ENCODE data around the gene GDF2. TPM values are rescaled to one million over a fixed set of nuclear protein-coding genes. Genes with fewer than 3 reads are reported as not detected.

Gene GDF2
- total RNA-seq, 1 donor from 2014 or later, result 0.21 TPM

DNA sequence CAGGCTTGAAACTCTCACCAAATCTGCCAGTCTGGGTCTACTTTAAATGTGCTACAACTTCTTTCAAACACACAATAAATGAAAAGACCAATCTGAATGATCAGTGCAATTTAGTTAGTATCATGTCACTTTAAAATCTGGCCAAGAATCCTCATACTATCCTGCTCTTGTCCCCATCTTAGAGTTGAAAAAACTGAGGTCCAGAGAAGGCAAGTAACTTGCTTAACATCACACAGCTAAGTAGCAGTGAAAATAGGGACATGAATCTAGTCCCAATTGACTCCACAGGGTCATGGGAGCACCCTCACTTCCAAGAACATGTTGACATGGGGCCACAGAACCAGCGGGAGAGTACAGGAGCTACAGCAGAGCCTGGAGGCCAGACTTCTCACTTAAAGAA lies 25.3 kb upstream of the GDF2 start:
- DNase-seq (ENCODE audit: low spot score in 2 of 2), result peak in 1 of 2 donors; percentile 49
- TF ChIP-seq, protein P1, sequence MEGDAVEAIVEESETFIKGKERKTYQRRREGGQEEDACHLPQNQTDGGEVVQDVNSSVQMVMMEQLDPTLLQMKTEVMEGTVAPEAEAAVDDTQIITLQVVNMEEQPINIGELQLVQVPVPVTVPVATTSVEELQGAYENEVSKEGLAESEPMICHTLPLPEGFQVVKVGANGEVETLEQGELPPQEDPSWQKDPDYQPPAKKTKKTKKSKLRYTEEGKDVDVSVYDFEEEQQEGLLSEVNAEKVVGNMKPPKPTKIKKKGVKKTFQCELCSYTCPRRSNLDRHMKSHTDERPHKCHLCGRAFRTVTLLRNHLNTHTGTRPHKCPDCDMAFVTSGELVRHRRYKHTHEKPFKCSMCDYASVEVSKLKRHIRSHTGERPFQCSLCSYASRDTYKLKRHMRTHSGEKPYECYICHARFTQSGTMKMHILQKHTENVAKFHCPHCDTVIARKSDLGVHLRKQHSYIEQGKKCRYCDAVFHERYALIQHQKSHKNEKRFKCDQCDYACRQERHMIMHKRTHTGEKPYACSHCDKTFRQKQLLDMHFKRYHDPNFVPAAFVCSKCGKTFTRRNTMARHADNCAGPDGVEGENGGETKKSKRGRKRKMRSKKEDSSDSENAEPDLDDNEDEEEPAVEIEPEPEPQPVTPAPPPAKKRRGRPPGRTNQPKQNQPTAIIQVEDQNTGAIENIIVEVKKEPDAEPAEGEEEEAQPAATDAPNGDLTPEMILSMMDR (IDR thresholded peaks at IDR 0.05), result no peak
- Histone ChIP-seq H3K4me3 (no peak overlapping the region), H3K4me1 (peaks cover 0 to 28% of the 10 kb centered on the region in 2 donors), H3K27me3 (no peaks in the 10 kb centered on the region), H3K9me3 (no peaks in the 10 kb centered on the region), H3K36me3 (no peaks in the 10 kb centered on the region), H3K27ac (no peak overlapping the region)
- intact Hi-C loops (cut with DNase I), result loop anchor here (5.0 kb wide), 1 partner anchor 130 kb away; no protein-coding TSS in a partner anchor

DNA sequence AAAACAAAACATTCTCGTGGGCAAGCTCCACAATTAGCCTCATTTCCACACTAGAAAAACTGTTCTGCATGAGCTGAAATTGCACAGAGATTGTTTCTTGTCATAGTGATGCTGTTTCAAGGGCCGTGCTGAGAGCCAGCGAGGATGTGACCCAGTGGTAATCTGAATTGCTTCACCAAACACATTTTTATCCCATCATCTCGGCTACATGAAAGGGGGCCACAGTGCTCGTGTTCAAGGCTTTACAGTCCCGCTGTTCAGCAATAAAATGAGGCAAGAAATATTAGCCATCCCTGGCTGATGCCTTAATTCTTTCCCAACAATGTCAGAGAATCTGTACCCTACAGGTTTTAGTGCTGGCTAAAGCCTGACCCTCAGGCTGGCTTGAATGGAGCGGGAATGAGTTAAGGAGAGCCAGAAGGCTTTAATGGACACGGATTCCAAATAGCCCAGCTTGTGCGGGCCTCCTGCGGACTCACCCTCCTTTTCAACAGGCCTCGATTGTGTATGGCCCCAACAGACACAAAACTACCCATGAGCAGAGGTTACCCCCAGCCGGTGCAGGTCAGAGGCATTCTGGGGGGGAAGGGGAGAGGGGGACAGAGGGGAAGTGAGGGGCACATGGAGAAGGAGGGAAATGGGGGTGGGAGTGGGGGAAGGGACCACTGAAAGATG lies 24.3 kb upstream of the GDF2 start:
- Histone ChIP-seq H3K4me1 (peaks cover 0 to 31% of the 10 kb centered on the region in 2 donors), H3K27ac (no peak overlapping the region), H3K4me3 (no peak overlapping the region), H3K27me3 (no peaks in the 10 kb centered on the region), H3K9me3 (no peaks in the 10 kb centered on the region), H3K36me3 (no peaks in the 10 kb centered on the region)
- TF ChIP-seq, protein P1 (IDR thresholded peaks at IDR 0.05), result no peak
- no peak for DNase-seq (ENCODE audit: low spot score in 2 of 2)
- intact Hi-C loops (cut with DNase I), result loop anchor here (5.0 kb wide), 1 partner anchor 131 kb away; no protein-coding TSS in a partner anchor

DNA sequence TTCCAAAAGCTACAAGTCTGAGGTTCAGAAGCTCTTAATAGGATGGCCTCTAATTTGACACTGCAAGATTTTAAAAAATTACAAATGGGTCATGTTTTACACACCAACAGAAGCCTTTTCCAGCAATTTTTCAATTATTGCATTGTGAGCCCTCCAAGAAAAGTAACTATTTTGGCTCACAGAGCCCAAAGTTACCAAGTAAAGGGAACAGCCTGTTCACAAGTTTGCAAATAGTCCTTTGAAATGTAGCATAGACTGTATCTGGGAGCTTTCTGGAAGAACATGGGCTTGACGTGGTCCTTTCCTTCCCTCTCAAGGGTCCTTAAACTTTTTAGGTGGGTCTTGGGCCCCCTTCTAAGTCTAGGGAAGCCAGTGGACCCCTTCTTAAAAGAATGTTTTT lies 23.5 kb upstream of the GDF2 start:
- Histone ChIP-seq H3K4me1 (peaks cover 0 to 31% of the 10 kb centered on the region in 2 donors), H3K27me3 (no peaks in the 10 kb centered on the region), H3K36me3 (no peaks in the 10 kb centered on the region), H3K4me3 (peak overlapping the region in 1 of 2 donors; percentile 77), H3K9me3 (no peaks in the 10 kb centered on the region), H3K27ac (peak overlapping the region; percentile 48 to 49)
- intact Hi-C loops (cut with DNase I), result loop anchor here (5.0 kb wide), 1 partner anchor 131 kb away; no protein-coding TSS in a partner anchor
- TF ChIP-seq, protein P1 (IDR thresholded peaks at IDR 0.05), result no peak
- no peak for DNase-seq (ENCODE audit: low spot score in 2 of 2)

DNA sequence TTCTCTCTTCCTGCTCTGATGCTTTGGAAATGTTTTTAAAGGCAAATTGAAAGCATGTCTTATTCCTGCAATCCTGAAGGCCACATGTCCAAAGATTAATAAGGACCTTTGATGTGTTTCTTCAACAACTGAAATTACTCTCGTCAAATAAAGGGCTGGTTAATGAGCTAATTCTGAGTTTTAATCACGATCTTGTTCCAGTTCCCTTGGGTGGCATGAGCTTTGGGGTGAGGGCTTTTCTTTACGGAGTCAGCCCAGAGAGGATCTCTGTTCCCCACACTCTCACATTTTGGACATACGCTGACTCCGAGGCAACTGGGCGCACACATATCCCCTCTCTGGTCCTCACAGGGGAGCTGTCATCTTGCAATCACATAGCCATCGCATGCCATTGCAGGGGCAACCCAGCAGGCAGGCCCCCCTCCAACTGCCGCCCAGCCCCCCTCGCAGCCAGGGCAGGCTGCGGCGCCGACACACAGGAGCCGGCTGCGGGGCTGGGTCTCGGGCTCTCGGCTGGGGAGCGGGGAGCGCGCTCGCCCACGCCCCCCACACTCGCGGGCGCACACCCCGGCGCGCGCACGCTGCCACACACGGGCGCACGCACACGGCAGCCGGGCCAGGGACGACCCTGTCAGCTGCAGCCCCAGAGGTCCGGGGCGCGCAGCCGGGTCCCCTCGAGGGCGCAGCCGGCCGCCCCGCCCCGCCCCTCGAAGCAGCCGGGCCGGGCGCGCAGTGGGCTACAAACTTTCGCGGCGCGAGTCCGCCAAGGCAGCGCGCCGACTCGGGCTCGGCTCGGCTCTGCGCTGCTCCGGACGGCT lies 22.4 kb upstream of the GDF2 start, which contains the start of gene GDF10:
TSS of gene GDF10 (plus strand) at position 587 of the 818 bp plus-strand sequence. CDS start 455 bp downstream, outside the sequence.
- H3K4me3 ChIP-seq, result peak within 1 kb of the TSS; percentile 65 to 77
- no peak for DNase-seq (ENCODE audit: low spot score in 2 of 2)
- H3K4me1 ChIP-seq, result peaks cover 0 to 31% of the 10 kb centered on the region in 2 donors
- peak within 1 kb of the TSS; percentile 48 to 49 for H3K27ac ChIP-seq
- intact Hi-C loops (cut with DNase I), result loop anchor here (2.0 to 5.0 kb wide), 2 partner anchors 43 to 133 kb away; no protein-coding TSS in a partner anchor
- no peaks in the 10 kb centered on the region for H3K27me3 ChIP-seq
- H3K36me3 ChIP-seq, result no peaks in the 10 kb centered on the region
- TF ChIP-seq, protein P1 (IDR thresholded peaks at IDR 0.05), result no peak
- no peaks in the 10 kb centered on the region for H3K9me3 ChIP-seq

DNA sequence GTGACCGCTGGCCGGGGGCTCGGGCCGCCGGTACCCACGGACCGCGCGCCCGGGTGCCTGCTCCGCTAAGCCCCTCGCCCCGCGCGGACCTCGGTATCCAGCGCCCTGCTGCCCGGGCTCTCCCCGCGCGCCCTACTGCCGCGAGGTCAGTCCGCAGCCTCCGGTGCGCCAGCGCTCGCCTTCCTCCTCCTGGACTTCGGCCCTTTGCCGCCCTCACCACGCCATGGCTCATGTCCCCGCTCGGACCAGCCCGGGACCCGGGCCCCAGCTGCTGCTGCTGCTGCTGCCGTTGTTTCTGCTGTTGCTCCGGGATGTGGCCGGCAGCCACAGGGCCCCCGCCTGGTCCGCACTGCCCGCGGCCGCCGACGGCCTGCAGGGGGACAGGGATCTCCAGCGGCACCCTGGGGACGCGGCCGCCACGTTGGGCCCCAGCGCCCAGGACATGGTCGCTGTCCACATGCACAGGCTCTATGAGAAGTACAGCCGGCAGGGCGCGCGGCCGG lies 21.8 kb upstream of the GDF2 start:
- Histone ChIP-seq H3K9me3 (no peaks in the 10 kb centered on the region), H3K4me3 (peak overlapping the region; percentile 65 to 77), H3K27ac (peak overlapping the region in 1 of 2 donors; percentile 48), H3K36me3 (no peaks in the 10 kb centered on the region), H3K27me3 (no peaks in the 10 kb centered on the region), H3K4me1 (peaks cover 0 to 31% of the 10 kb centered on the region in 2 donors)
- intact Hi-C loops (cut with DNase I), result loop anchor here (2.0 kb wide), 1 partner anchor 44 kb away; no protein-coding TSS in a partner anchor
- TF ChIP-seq, protein P1 (IDR thresholded peaks at IDR 0.05), result peak in 2 of 3 experiments; percentile 13 to 23
- DNase-seq (ENCODE audit: low spot score in 2 of 2), result no peak

All from ascending aorta (tissue), 2 donors.